Measurements from ENCODE around the gene POU2AF1. TPM values are rescaled to one million over a fixed set of nuclear protein-coding genes. Genes with fewer than 3 reads are reported as not detected.

POU2AF1 gene
- total and polyA plus RNA-seq, 2 of the 13 experiments (the other 11 are each of a cell fraction or from before 2014, with no cell fraction given) = 1.9 to 3.6 TPM

DNA sequence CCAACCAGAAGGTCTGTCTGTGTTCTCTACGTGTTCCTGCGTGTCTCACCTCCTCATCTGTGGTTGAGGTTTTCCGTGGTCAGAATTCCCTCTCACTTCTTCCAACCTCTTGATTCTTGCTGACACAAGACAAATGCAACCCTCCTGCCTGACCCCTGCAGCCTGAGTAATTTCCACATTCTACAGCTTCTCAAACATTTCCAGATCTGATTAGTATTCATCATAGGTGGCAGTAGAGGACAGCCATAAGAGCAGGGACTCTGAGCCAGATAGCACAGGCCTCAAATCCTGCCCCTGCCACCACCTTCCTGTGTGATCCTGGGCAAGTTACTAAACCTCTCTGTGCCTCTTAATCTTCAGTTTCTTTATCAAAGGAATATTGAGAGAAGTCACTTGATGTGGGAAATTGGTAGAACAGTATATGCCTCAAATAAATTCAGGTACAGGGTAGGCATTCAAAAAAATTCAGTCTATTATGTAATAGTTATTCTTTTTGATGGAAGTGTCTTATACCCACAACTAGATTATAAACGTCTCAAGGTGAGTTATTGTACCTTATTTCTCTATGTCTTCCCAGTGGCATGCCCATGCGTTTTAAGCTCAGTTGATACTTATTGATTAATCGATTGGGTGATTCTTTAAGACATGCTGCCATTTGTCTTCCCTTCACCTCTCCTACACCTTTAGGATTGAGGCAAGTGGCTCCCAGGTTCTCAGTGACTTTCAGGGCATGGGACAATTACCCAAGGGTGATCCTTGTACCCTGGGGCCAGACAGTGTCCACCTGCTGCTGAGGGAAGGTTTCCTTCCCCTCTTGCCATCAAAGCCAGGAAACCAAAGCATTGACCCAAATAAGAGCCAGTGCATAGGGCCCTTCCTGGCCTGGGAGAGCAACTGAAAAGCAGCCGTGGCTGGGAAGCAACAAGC, 19.6 kb downstream of the POU2AF1 start (continued):
- no peak for TF ChIP-seq FOXA1 (IDR thresholded peaks at IDR 0.05)
- TF ChIP-seq FOXA1 (CRISPR knock-in tag; IDR thresholded peaks at IDR 0.05) = no peak
- TF ChIP-seq MED1 (CRISPR knock-in tag; IDR thresholded peaks at IDR 0.05) = peak; percentile 13; the same call in 1 of the 2 replicates
- TF ChIP-seq NKX3-1 (CRISPR knock-in tag; IDR thresholded peaks at IDR 0.05) = no peak
- no peak for TF ChIP-seq MED8 (CRISPR knock-in tag; IDR thresholded peaks at IDR 0.05; ENCODE audit: insufficient replicate concordance)
- TF ChIP-seq ZNF225 (CRISPR knock-in tag; IDR thresholded peaks at IDR 0.05) = no peak
- peak; percentile 8; the same call in 1 of the 2 replicates for TF ChIP-seq SNAI1 (CRISPR knock-in tag; IDR thresholded peaks at IDR 0.05; ENCODE audit: borderline replicate concordance)
- TF ChIP-seq SP140L (CRISPR knock-in tag; IDR thresholded peaks at IDR 0.05; ENCODE audit: borderline replicate concordance) = no peak
- TF ChIP-seq, protein P1, sequence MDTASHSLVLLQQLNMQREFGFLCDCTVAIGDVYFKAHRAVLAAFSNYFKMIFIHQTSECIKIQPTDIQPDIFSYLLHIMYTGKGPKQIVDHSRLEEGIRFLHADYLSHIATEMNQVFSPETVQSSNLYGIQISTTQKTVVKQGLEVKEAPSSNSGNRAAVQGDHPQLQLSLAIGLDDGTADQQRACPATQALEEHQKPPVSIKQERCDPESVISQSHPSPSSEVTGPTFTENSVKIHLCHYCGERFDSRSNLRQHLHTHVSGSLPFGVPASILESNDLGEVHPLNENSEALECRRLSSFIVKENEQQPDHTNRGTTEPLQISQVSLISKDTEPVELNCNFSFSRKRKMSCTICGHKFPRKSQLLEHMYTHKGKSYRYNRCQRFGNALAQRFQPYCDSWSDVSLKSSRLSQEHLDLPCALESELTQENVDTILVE (CRISPR knock-in tag; IDR thresholded peaks at IDR 0.05) = no peak
- no peak for TF ChIP-seq ZNF234 (CRISPR knock-in tag; conservative IDR thresholded peaks at IDR 0.05)
- TF ChIP-seq ZNF136 (CRISPR knock-in tag; IDR thresholded peaks at IDR 0.05; ENCODE audit: low read depth) = no peak
- no peak for TF ChIP-seq ZSCAN21 (CRISPR knock-in tag; IDR thresholded peaks at IDR 0.05; ENCODE audit: borderline replicate concordance)
- no peak for TF ChIP-seq RFXAP (CRISPR knock-in tag; IDR thresholded peaks at IDR 0.05; ENCODE audit: borderline replicate concordance)
- TF ChIP-seq, protein P2, sequence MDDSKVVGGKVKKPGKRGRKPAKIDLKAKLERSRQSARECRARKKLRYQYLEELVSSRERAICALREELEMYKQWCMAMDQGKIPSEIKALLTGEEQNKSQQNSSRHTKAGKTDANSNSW (CRISPR knock-in tag; IDR thresholded peaks at IDR 0.05; ENCODE audit: borderline replicate concordance) = no peak
- TF ChIP-seq SIX1 (CRISPR knock-in tag; IDR thresholded peaks at IDR 0.05; ENCODE audit: borderline replicate concordance) = no peak
- peak; percentile 96; the same call in 1 of the 2 replicates for TF ChIP-seq BRD4 (CRISPR knock-in tag; IDR thresholded peaks at IDR 0.05)
- TF ChIP-seq ZSCAN31 (CRISPR knock-in tag; IDR thresholded peaks at IDR 0.05; ENCODE audit: low read depth) = no peak
- no peak for TF ChIP-seq HNF4G (IDR thresholded peaks at IDR 0.05; ENCODE audit: borderline replicate concordance, low read depth, low read length)
- TF ChIP-seq HNF4G (CRISPR knock-in tag; IDR thresholded peaks at IDR 0.05; ENCODE audit: borderline replicate concordance, low read depth) = 0 out of 2 replicates have a peak, but pooled peaks have one; percentile 47
- no peak for TF ChIP-seq SOX13 (IDR thresholded peaks at IDR 0.05)
- no peak for TF ChIP-seq SOX13 (CRISPR knock-in tag; conservative IDR thresholded peaks at IDR 0.05 in 1 of 2, IDR thresholded peaks at IDR 0.05 in 1 of 2)
- TF ChIP-seq, protein P3, sequence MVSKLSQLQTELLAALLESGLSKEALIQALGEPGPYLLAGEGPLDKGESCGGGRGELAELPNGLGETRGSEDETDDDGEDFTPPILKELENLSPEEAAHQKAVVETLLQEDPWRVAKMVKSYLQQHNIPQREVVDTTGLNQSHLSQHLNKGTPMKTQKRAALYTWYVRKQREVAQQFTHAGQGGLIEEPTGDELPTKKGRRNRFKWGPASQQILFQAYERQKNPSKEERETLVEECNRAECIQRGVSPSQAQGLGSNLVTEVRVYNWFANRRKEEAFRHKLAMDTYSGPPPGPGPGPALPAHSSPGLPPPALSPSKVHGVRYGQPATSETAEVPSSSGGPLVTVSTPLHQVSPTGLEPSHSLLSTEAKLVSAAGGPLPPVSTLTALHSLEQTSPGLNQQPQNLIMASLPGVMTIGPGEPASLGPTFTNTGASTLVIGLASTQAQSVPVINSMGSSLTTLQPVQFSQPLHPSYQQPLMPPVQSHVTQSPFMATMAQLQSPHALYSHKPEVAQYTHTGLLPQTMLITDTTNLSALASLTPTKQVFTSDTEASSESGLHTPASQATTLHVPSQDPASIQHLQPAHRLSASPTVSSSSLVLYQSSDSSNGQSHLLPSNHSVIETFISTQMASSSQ (IDR thresholded peaks at IDR 0.05; ENCODE audit: low read depth) = no peak
- TF ChIP-seq, protein P3 (CRISPR knock-in tag; IDR thresholded peaks at IDR 0.05; ENCODE audit: borderline replicate concordance) = no peak
- no peak for TF ChIP-seq SRY (CRISPR knock-in tag; IDR thresholded peaks at IDR 0.05)
- no peak for TF ChIP-seq SAP130 (CRISPR knock-in tag; IDR thresholded peaks at IDR 0.05; ENCODE audit: low read depth)
- no peak for TF ChIP-seq MZF1 (CRISPR knock-in tag; IDR thresholded peaks at IDR 0.05; ENCODE audit: borderline replicate concordance)
